ENCODE results near the gene HRH1.

Gene HRH1

DNA sequence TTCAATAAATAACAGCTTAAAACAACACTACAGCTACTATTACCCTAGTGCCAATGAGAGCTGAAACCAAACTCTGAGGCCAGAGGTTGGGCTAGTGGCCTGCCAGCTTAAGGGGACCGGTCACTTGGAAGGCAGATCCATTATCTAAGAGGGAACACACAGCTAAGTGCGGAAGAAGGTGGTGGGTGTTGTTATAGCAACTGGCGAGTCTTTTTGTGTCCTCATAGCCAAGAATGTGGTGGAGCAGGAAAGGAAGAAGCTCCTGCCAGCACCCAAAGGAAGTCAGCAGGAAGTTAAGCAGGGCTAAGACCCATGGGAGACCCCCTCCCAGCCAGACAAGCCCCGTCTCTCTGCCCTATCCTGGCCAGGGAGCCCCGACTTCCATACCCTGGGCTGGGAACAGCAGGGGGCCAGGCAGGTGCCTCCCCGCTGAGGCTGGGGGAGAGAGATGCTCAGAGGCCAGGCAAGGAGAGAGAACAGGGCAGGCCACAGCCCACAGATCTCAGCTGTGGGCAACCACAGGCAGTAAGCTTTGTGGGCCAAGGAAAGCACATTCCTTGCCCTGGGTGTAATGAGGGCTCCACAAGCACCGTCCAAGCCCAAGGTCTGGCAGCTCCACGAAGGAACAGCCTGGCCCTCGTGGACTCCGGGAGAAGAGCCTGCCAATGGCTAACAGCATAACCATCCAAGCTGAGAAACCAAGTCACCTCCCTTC lies 34.0 kb upstream of the HRH1 start:
- Histone ChIP-seq H3K27me3 (ENCODE audit: low read length) (no peaks in the 10 kb centered on the region), H3K9ac (ENCODE audit: low read length) (no peak overlapping the region), H3K36me3 (ENCODE audit: low read length) (no peaks in the 10 kb centered on the region), H2AFZ (ENCODE audit: low read depth, low read length, severe bottlenecking) (no peak overlapping the region), H4K20me1 (ENCODE audit: low read depth, low read length) (no peaks in the 10 kb centered on the region), H3K4me3 (ENCODE audit: insufficient read depth, low read length, poor library complexity, severe bottlenecking) (no peak overlapping the region), H3K27ac (ENCODE audit: low read depth, low read length) (no peak overlapping the region), H3F3A (ENCODE audit: insufficient read depth) (no peaks in the 10 kb centered on the region), H3K4me2 (ENCODE audit: low read depth, low read length, poor library complexity, severe bottlenecking) (no peak overlapping the region), H3K79me2 (ENCODE audit: insufficient read depth, low read length) (no peaks in the 10 kb centered on the region), H3K9me2 (replicated peaks; ENCODE audit: insufficient read depth, low read length) (no peaks in the 10 kb centered on the region), H3K9me3 (ENCODE audit: insufficient read depth, low read length) (no peaks in the 10 kb centered on the region)
- TF ChIP-seq EZH2phosphoT487 (conservative IDR thresholded peaks at IDR 0.05; ENCODE audit: low read length): no peak
- TF ChIP-seq, protein P1, sequence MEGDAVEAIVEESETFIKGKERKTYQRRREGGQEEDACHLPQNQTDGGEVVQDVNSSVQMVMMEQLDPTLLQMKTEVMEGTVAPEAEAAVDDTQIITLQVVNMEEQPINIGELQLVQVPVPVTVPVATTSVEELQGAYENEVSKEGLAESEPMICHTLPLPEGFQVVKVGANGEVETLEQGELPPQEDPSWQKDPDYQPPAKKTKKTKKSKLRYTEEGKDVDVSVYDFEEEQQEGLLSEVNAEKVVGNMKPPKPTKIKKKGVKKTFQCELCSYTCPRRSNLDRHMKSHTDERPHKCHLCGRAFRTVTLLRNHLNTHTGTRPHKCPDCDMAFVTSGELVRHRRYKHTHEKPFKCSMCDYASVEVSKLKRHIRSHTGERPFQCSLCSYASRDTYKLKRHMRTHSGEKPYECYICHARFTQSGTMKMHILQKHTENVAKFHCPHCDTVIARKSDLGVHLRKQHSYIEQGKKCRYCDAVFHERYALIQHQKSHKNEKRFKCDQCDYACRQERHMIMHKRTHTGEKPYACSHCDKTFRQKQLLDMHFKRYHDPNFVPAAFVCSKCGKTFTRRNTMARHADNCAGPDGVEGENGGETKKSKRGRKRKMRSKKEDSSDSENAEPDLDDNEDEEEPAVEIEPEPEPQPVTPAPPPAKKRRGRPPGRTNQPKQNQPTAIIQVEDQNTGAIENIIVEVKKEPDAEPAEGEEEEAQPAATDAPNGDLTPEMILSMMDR (IDR thresholded peaks at IDR 0.05; ENCODE audit: insufficient read depth, low read length, poor library complexity, severe bottlenecking): no peak

DNA sequence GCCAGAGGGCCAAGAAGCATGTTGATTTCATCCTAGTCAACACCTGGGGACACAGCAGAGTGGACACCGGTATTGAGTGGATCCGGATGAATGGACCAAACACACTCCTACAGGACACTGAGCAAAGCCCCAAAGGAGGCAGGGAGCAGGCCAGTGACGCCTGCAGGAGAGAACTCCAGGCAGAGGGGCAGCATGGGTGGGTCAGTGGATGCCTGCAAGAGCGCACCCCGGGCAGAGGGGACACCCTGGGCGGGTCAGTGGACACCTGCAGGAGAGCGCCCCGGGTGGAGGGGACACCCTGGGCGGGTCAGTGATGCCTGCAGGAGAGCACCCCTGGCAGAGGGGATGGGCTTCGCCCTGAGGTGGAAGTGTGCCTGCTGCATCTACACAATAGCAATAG lies 27.6 kb upstream of the HRH1 start:
- H3F3A ChIP-seq (ENCODE audit: insufficient read depth): no peaks in the 10 kb centered on the region
- no peak overlapping the region for H3K4me3 ChIP-seq (ENCODE audit: insufficient read depth, low read length, poor library complexity, severe bottlenecking)
- H3K4me2 ChIP-seq (ENCODE audit: low read depth, low read length, poor library complexity, severe bottlenecking): no peak overlapping the region
- H3K9me3 ChIP-seq (ENCODE audit: insufficient read depth, low read length): no peaks in the 10 kb centered on the region
- H4K20me1 ChIP-seq (ENCODE audit: low read depth, low read length): no peaks in the 10 kb centered on the region
- no peak overlapping the region for H3K9ac ChIP-seq (ENCODE audit: low read length)
- H3K27me3 ChIP-seq (ENCODE audit: low read length): no peaks in the 10 kb centered on the region
- no peak overlapping the region for H2AFZ ChIP-seq (ENCODE audit: low read depth, low read length, severe bottlenecking)
- no peaks in the 10 kb centered on the region for H3K79me2 ChIP-seq (ENCODE audit: insufficient read depth, low read length)
- H3K36me3 ChIP-seq (ENCODE audit: low read length): no peaks in the 10 kb centered on the region
- no peak overlapping the region for H3K27ac ChIP-seq (ENCODE audit: low read depth, low read length)
- H3K9me2 ChIP-seq (replicated peaks; ENCODE audit: insufficient read depth, low read length): no peaks in the 10 kb centered on the region
- TF ChIP-seq, protein P1 (IDR thresholded peaks at IDR 0.05; ENCODE audit: insufficient read depth, low read length, poor library complexity, severe bottlenecking): no peak
- TF ChIP-seq EZH2phosphoT487 (conservative IDR thresholded peaks at IDR 0.05; ENCODE audit: low read length): no peak

DNA sequence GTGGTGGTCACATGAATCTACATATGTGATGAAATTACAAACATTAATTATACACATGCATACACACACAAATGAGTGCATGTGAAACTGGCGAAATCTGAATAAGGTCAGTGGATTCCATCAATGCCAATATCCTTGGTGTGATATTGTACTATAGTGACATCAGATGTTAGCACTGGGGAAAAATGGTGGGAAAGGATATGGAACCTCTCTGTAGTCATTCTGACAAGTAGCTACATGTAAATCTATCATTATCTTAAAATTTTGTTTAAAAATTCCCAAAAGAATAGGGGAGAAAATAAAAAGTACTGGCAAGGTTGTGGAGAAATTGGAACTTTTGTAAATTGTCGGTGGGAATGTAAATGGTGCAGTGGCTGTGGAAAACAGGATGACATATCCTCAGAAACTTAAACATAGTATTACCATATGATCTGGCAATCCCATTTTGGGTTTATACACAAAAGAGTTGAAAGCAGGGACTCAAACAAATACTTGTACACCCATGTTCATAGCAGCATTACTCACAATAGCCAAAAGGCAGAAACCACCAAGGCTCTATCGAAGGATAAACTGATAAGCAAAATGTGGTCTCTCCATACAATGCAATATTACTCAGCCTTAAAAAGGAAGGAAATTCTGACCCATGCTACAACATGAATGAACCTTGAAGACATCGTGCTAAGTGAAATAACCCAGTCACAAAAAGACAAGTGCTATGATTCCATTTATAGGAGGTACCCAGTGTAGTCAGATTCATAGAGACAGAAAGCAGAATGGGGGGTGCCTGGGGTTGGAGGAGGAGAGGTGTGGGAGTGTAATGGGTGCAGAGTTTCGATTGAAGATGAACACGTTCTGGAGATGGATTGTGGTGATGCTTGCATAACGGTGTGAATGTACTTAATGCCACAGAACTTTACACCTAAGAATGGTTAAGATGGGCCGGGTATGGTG lies 25.3 kb upstream of the HRH1 start:
- no peaks in the 10 kb centered on the region for H3F3A ChIP-seq (ENCODE audit: insufficient read depth)
- TF ChIP-seq, protein P1 (IDR thresholded peaks at IDR 0.05; ENCODE audit: insufficient read depth, low read length, poor library complexity, severe bottlenecking): no peak
- TF ChIP-seq EZH2phosphoT487 (conservative IDR thresholded peaks at IDR 0.05; ENCODE audit: low read length): no peak
- no peak overlapping the region for H3K27ac ChIP-seq (ENCODE audit: low read depth, low read length)
- H3K4me3 ChIP-seq (ENCODE audit: insufficient read depth, low read length, poor library complexity, severe bottlenecking): no peak overlapping the region
- H3K79me2 ChIP-seq (ENCODE audit: insufficient read depth, low read length): no peaks in the 10 kb centered on the region
- H3K9me2 ChIP-seq (replicated peaks; ENCODE audit: insufficient read depth, low read length): no peaks in the 10 kb centered on the region
- no peaks in the 10 kb centered on the region for H4K20me1 ChIP-seq (ENCODE audit: low read depth, low read length)
- H3K9ac ChIP-seq (ENCODE audit: low read length): no peak overlapping the region
- H3K9me3 ChIP-seq (ENCODE audit: insufficient read depth, low read length): no peaks in the 10 kb centered on the region
- H3K4me2 ChIP-seq (ENCODE audit: low read depth, low read length, poor library complexity, severe bottlenecking): no peak overlapping the region
- H3K36me3 ChIP-seq (ENCODE audit: low read length): no peaks in the 10 kb centered on the region
- no peaks in the 10 kb centered on the region for H3K27me3 ChIP-seq (ENCODE audit: low read length)
- no peak overlapping the region for H2AFZ ChIP-seq (ENCODE audit: low read depth, low read length, severe bottlenecking)
